ENCODE measurements around the gene ANKRD42. TPM values are rescaled to one million over a fixed set of nuclear protein-coding genes. Genes with fewer than 3 reads are reported as not detected.
"Not testable (repeated sequence)": the region's sequence is repeated elsewhere in the genome, so short reads cannot be mapped to it uniquely, and the experiment has no call there.

Gene ANKRD42
- total and polyA plus RNA-seq, 2 donors: 2.2 to 5.7 TPM

DNA sequence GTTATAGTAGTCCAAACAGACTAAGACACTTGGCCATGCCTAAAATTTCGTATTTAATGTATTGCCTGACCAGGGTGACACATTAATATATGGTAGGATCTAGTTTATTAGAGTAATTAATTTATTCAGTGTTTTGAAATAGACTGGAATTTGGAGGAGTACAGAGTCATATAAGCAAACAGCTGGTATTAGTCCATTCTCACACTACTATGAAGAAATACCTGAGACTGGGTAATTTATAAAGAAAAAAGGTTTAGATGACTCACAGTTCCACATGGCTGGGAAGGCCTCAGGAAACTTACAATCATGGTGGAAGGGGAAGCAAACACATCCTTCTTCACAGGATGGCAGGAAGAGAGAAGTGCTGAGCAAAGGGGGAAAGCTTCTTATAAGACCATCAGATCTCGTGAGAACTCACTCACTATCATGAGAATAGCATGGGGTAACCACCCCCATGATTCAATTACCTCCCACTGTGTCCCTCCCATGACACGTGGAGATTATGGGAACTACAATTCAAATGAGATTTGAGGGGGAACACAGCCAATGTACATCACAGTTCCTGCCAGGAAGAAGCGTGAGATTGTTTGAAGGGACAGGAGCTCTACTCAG, 13.4 kb downstream of the ANKRD42 start:
- DNase-seq (ENCODE audit: low read depth in 6 of 9, low spot score in 9 of 9); H3K36me3 ChIP-seq (ENCODE audit: control insufficient read depth in 2 of 2, insufficient read depth in 2 of 2, low read length in 1 of 2); H3K27ac ChIP-seq (ENCODE audit: low read depth in 1 of 2, low read length in 1 of 2); H3K4me3 ChIP-seq (ENCODE audit: low read length in 2 of 2); H3K27me3 ChIP-seq (ENCODE audit: control insufficient read depth in 2 of 2, insufficient read depth in 1 of 2, low read length in 1 of 2); H3K9me3 ChIP-seq (ENCODE audit: control insufficient read depth in 2 of 2, insufficient read depth in 1 of 2, low read length in 1 of 2); H3K4me1 ChIP-seq (ENCODE audit: control insufficient read depth in 2 of 2, insufficient read depth in 2 of 2, low read length in 2 of 2): not testable (repeated sequence)
- WGBS: 78% methylated on average over 4 of the region's 4 CpGs

DNA sequence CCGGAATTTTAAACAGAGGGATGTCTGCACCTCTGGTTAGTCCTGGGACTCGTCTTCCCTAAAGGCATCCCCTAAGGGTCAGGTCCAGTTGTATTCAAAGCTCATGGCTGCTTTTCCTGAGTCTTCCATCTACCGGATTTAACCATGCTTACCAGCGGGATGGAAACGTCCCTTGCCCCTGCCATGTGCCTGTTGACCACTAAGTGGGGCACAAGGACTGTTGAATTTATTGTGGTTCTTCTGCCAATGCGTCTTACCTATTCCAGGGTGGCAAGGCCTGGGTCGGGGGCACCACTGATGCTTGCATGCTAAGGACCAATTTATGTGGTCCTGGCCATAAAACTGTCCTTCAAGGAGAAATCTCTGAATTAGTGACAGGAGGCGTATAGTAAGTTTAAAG, 25.6 kb downstream of the ANKRD42 start:
- H3K27ac ChIP-seq (ENCODE audit: low read depth in 1 of 2, low read length in 1 of 2): no peak overlapping the region
- WGBS: 94% methylated on average over 8 of the region's 8 CpGs
- H3K4me1 ChIP-seq (ENCODE audit: control insufficient read depth in 2 of 2, insufficient read depth in 2 of 2, low read length in 2 of 2): no peaks in the 10 kb centered on the region
- H3K36me3 ChIP-seq (ENCODE audit: control insufficient read depth in 2 of 2, insufficient read depth in 2 of 2, low read length in 1 of 2): no peaks in the 10 kb centered on the region
- H3K9me3 ChIP-seq (ENCODE audit: control insufficient read depth in 2 of 2, insufficient read depth in 1 of 2, low read length in 1 of 2): no peaks in the 10 kb centered on the region
- no peak overlapping the region for H3K4me3 ChIP-seq (ENCODE audit: low read length in 2 of 2)
- DNase-seq (ENCODE audit: low read depth in 6 of 9, low spot score in 9 of 9): no peak
- no peaks in the 10 kb centered on the region for H3K27me3 ChIP-seq (ENCODE audit: control insufficient read depth in 2 of 2, insufficient read depth in 1 of 2, low read length in 1 of 2)

DNA sequence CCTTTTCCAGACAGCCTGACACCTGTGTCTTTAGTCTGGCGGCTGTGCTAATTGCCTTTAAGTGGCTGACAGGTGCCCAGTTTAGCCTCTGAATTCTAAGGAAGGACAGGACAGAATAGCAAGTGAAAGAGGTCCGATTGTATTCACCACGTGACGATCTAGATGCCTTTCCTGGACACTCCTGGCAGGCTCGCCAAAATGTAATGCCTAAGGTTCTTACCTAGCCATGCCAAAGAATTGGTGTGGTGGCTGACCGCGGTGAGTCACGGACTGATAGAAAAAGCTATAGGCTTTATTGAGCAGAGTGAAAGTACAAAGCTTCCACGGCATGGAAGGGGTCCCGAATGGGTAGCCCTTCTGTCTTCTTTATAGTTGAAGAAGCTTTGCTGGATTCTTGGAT, 26.7 kb downstream of the ANKRD42 start:
- no peak overlapping the region for H3K27ac ChIP-seq (ENCODE audit: low read depth in 1 of 2, low read length in 1 of 2)
- H3K27me3 ChIP-seq (ENCODE audit: control insufficient read depth in 2 of 2, insufficient read depth in 1 of 2, low read length in 1 of 2): no peaks in the 10 kb centered on the region
- no peaks in the 10 kb centered on the region for H3K36me3 ChIP-seq (ENCODE audit: control insufficient read depth in 2 of 2, insufficient read depth in 2 of 2, low read length in 1 of 2)
- no peaks in the 10 kb centered on the region for H3K4me1 ChIP-seq (ENCODE audit: control insufficient read depth in 2 of 2, insufficient read depth in 2 of 2, low read length in 2 of 2)
- no peak for DNase-seq (ENCODE audit: low read depth in 6 of 9, low spot score in 9 of 9)
- WGBS: 97% methylated on average over 10 of the region's 10 CpGs
- no peaks in the 10 kb centered on the region for H3K9me3 ChIP-seq (ENCODE audit: control insufficient read depth in 2 of 2, insufficient read depth in 1 of 2, low read length in 1 of 2)
- no peak overlapping the region for H3K4me3 ChIP-seq (ENCODE audit: low read length in 2 of 2)

GRCh38 chr11:83221694-83222093, 28.2 kb downstream of the ANKRD42 start:
- DNase-seq (ENCODE audit: low read depth in 6 of 9, low spot score in 9 of 9): no peak
- Histone ChIP-seq H3K27ac (ENCODE audit: low read depth in 1 of 2, low read length in 1 of 2) (no peak overlapping the region), H3K36me3 (ENCODE audit: control insufficient read depth in 2 of 2, insufficient read depth in 2 of 2, low read length in 1 of 2) (no peaks in the 10 kb centered on the region), H3K27me3 (ENCODE audit: control insufficient read depth in 2 of 2, insufficient read depth in 1 of 2, low read length in 1 of 2) (no peaks in the 10 kb centered on the region), H3K4me3 (ENCODE audit: low read length in 2 of 2) (no peak overlapping the region), H3K4me1 (ENCODE audit: control insufficient read depth in 2 of 2, insufficient read depth in 2 of 2, low read length in 2 of 2) (no peaks in the 10 kb centered on the region), H3K9me3 (ENCODE audit: control insufficient read depth in 2 of 2, insufficient read depth in 1 of 2, low read length in 1 of 2) (no peaks in the 10 kb centered on the region)

DNA sequence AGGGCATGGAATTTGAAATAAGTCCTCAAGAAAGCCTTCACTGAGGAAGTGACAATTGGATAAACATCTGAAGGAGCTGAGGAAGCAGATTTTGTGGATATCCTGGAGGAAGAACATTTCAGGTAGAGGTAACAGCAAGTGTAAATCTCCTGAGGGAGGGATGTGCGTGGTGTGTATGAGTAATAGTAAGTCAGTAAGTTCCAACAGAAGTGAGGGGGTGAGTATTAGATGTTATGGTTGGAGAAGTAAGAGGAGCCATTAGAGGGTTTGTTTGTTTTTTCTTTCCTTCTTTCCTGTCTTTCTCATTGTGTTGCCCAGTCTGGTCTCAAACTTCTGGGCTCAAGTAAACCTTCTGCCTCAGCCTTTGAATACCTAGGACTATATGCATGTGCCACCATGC, 29.0 kb downstream of the ANKRD42 start:
- H3K4me3 ChIP-seq (ENCODE audit: low read length in 2 of 2): no peak overlapping the region
- DNase-seq (ENCODE audit: low read depth in 6 of 9, low spot score in 9 of 9): no peak
- no peaks in the 10 kb centered on the region for H3K4me1 ChIP-seq (ENCODE audit: control insufficient read depth in 2 of 2, insufficient read depth in 2 of 2, low read length in 2 of 2)
- no peaks in the 10 kb centered on the region for H3K27me3 ChIP-seq (ENCODE audit: control insufficient read depth in 2 of 2, insufficient read depth in 1 of 2, low read length in 1 of 2)
- no peaks in the 10 kb centered on the region for H3K9me3 ChIP-seq (ENCODE audit: control insufficient read depth in 2 of 2, insufficient read depth in 1 of 2, low read length in 1 of 2)
- WGBS: 98% methylated on average over 1 of the region's 1 CpG
- no peak overlapping the region for H3K27ac ChIP-seq (ENCODE audit: low read depth in 1 of 2, low read length in 1 of 2)
- no peaks in the 10 kb centered on the region for H3K36me3 ChIP-seq (ENCODE audit: control insufficient read depth in 2 of 2, insufficient read depth in 2 of 2, low read length in 1 of 2)

DNA sequence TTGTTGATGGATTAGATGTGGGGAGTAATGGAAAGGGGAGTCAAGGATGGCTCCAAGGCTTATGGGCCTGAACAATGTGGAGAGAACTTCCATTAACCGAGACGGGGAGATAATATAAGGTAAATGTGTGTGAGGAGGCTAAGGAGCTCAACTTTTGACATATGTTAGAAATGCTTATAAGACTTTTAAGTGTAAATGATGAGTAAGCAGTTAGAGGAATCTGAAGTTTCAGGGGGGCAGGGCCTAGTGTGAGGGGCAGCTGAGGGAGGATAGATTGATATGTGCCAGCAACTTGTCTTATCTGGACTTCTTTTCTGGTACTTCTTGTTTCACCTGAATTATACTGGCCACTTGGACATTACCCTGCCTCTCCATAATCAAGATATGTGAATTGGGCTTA, 29.9 kb downstream of the ANKRD42 start:
- no peak for DNase-seq (ENCODE audit: low read depth in 6 of 9, low spot score in 9 of 9)
- 97% methylated on average over 2 of the region's 2 CpGs for WGBS
- no peaks in the 10 kb centered on the region for H3K4me1 ChIP-seq (ENCODE audit: control insufficient read depth in 2 of 2, insufficient read depth in 2 of 2, low read length in 2 of 2)
- H3K4me3 ChIP-seq (ENCODE audit: low read length in 2 of 2): no peak overlapping the region
- no peaks in the 10 kb centered on the region for H3K36me3 ChIP-seq (ENCODE audit: control insufficient read depth in 2 of 2, insufficient read depth in 2 of 2, low read length in 1 of 2)
- H3K27me3 ChIP-seq (ENCODE audit: control insufficient read depth in 2 of 2, insufficient read depth in 1 of 2, low read length in 1 of 2): no peaks in the 10 kb centered on the region
- H3K9me3 ChIP-seq (ENCODE audit: control insufficient read depth in 2 of 2, insufficient read depth in 1 of 2, low read length in 1 of 2): no peaks in the 10 kb centered on the region
- no peak overlapping the region for H3K27ac ChIP-seq (ENCODE audit: low read depth in 1 of 2, low read length in 1 of 2)

- Histone ChIP-seq H3K27ac (ENCODE audit: low read depth in 1 of 2, low read length in 1 of 2) (no peak overlapping the region), H3K36me3 (ENCODE audit: control insufficient read depth in 2 of 2, insufficient read depth in 2 of 2, low read length in 1 of 2) (no peaks in the 10 kb centered on the region), H3K9me3 (ENCODE audit: control insufficient read depth in 2 of 2, insufficient read depth in 1 of 2, low read length in 1 of 2) (no peaks in the 10 kb centered on the region), H3K27me3 (ENCODE audit: control insufficient read depth in 2 of 2, insufficient read depth in 1 of 2, low read length in 1 of 2) (no peaks in the 10 kb centered on the region), H3K4me3 (ENCODE audit: low read length in 2 of 2) (no peak overlapping the region), H3K4me1 (ENCODE audit: control insufficient read depth in 2 of 2, insufficient read depth in 2 of 2, low read length in 2 of 2) (no peaks in the 10 kb centered on the region)
- no peak for DNase-seq (ENCODE audit: low read depth in 6 of 9, low spot score in 9 of 9)
- WGBS: 96% methylated on average over 1 of the region's 1 CpG
Observed at GRCh38 chr11:83235825-83236224, 42.3 kb downstream of the ANKRD42 start.

GRCh38 chr11:83238111-83238510, 44.6 kb downstream of the ANKRD42 start:
- no peaks in the 10 kb centered on the region for H3K36me3 ChIP-seq (ENCODE audit: control insufficient read depth in 2 of 2, insufficient read depth in 2 of 2, low read length in 1 of 2)
- H3K27me3 ChIP-seq (ENCODE audit: control insufficient read depth in 2 of 2, insufficient read depth in 1 of 2, low read length in 1 of 2): no peaks in the 10 kb centered on the region
- 79% methylated on average over 3 of the region's 3 CpGs for WGBS
- DNase-seq (ENCODE audit: low read depth in 6 of 9, low spot score in 9 of 9): no peak
- no peaks in the 10 kb centered on the region for H3K9me3 ChIP-seq (ENCODE audit: control insufficient read depth in 2 of 2, insufficient read depth in 1 of 2, low read length in 1 of 2)
- H3K27ac ChIP-seq (ENCODE audit: low read depth in 1 of 2, low read length in 1 of 2): no peak overlapping the region
- H3K4me1 ChIP-seq (ENCODE audit: control insufficient read depth in 2 of 2, insufficient read depth in 2 of 2, low read length in 2 of 2): no peaks in the 10 kb centered on the region
- no peak overlapping the region for H3K4me3 ChIP-seq (ENCODE audit: low read length in 2 of 2)

GRCh38 chr11:83241291-83241946, 47.9 kb downstream of the ANKRD42 start:
- Histone ChIP-seq H3K4me3 (ENCODE audit: low read length in 2 of 2) (no peak overlapping the region), H3K27ac (ENCODE audit: low read depth in 1 of 2, low read length in 1 of 2) (no peak overlapping the region), H3K36me3 (ENCODE audit: control insufficient read depth in 2 of 2, insufficient read depth in 2 of 2, low read length in 1 of 2) (no peaks in the 10 kb centered on the region), H3K4me1 (ENCODE audit: control insufficient read depth in 2 of 2, insufficient read depth in 2 of 2, low read length in 2 of 2) (no peaks in the 10 kb centered on the region), H3K27me3 (ENCODE audit: control insufficient read depth in 2 of 2, insufficient read depth in 1 of 2, low read length in 1 of 2) (no peaks in the 10 kb centered on the region), H3K9me3 (ENCODE audit: control insufficient read depth in 2 of 2, insufficient read depth in 1 of 2, low read length in 1 of 2) (no peaks in the 10 kb centered on the region)
- DNase-seq (ENCODE audit: low read depth in 6 of 9, low spot score in 9 of 9): peak in 2 of 9 donors; percentile 3 to 10
- 50% methylated on average over 5 of the region's 5 CpGs for WGBS

Measured in thymus (tissue), 11 donors.